Epithelial cell of proximal tubule (primary cell): ENCODE results near the gene INPP5K. TPM values are rescaled to one million over a fixed set of nuclear protein-coding genes. Genes with fewer than 3 reads are reported as not detected.

ENCODE experiments used
- DNase-seq: peaks from one replicate; pipeline ENCODE4 v3.0.0-alpha.2; 2011; ENCODE audit warnings: low read depth
- H3K4me3 ChIP-seq: 2 replicates; pipeline ENCODE4 v1.5.1; 2011; ENCODE audit warnings: low read depth, mild to moderate bottlenecking, low read length
- total RNA-seq: library from RNA; depleted of rRNA; stranded (reverse); fragments of >200 nt; gene quantifications from 2 replicates; pipeline ENCODE4 v1.2.3, GENCODE V29; 2015
- TF ChIP-seq, protein P1 (sequence below): conservative IDR thresholded peaks from 2 replicates; pipeline ENCODE4 v1.5.1; 2012; ENCODE audit warnings: low read depth, mild to moderate bottlenecking, low read length

Gene INPP5K
- total RNA-seq, 1 donor from 2014 or later: 10.7 TPM

DNA sequence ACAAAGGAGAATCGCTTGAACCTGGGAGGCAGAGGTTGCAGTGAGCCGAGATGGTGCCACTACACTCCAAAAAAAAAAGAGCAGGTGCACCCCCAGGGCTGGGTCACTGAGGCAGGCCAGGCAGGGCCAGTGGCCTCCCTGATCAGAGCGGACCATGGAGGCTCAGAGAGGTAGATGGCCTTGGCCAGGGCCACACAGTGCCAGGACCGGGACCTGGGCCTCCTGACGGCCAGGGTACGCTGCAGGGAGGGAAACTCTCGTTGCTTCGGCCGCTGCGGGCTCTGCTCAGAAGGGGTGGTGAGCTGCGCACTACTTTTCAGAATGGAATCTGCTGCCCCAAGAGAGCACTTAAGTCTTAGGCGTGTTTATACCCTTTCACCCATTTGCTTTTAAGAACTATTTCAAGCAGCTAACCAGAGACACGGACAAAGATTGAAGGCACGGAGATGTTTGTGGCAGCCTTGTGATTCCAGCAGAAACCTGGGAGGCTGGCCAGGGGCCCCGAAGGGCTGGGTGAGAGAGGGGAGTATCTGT lies 41.0 kb downstream of the INPP5K start:
- no peak overlapping the region for H3K4me3 ChIP-seq
- TF ChIP-seq, protein P1, sequence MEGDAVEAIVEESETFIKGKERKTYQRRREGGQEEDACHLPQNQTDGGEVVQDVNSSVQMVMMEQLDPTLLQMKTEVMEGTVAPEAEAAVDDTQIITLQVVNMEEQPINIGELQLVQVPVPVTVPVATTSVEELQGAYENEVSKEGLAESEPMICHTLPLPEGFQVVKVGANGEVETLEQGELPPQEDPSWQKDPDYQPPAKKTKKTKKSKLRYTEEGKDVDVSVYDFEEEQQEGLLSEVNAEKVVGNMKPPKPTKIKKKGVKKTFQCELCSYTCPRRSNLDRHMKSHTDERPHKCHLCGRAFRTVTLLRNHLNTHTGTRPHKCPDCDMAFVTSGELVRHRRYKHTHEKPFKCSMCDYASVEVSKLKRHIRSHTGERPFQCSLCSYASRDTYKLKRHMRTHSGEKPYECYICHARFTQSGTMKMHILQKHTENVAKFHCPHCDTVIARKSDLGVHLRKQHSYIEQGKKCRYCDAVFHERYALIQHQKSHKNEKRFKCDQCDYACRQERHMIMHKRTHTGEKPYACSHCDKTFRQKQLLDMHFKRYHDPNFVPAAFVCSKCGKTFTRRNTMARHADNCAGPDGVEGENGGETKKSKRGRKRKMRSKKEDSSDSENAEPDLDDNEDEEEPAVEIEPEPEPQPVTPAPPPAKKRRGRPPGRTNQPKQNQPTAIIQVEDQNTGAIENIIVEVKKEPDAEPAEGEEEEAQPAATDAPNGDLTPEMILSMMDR: no peak
- DNase-seq: no peak

DNA sequence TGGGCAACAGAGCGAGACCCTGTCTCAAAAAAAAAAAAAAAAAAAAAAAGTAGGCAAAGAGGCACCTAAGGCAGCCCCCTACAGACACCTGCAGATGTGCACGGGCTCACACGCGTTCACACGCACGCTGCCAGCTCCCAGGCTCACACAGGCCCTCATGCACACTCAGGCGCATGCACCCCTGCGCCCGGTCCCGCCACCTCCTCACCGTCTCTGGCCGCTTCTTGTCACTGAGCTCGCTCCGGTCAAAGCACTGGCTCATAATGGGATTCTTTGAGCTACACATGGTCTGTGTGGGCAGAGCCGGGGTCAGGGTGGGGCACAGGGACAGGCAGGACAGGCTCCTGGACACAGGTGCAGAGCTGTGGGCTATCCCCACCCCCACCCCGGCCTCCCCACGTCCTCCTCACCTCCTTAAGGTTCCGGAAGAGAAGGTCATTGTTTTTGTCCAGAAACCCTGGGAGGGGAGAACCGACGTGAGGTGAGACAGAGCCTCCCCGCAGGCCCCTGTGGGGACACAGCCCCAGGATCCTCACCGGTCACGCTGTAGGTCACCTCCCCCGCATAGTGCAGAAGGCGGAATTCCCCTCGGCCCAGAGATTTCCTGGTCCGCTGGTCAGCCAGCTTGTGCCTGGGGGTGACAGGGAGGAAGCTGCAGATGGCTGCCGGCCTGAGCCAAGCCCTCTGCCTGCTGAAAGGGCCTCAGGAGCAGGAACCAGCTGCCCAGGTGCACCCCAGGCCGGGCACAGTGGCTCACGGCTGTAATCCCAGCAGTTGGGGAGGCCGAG lies 41.8 kb downstream of the INPP5K start:
- TF ChIP-seq, protein P1: no peak
- no peak for DNase-seq
- no peak overlapping the region for H3K4me3 ChIP-seq

DNA sequence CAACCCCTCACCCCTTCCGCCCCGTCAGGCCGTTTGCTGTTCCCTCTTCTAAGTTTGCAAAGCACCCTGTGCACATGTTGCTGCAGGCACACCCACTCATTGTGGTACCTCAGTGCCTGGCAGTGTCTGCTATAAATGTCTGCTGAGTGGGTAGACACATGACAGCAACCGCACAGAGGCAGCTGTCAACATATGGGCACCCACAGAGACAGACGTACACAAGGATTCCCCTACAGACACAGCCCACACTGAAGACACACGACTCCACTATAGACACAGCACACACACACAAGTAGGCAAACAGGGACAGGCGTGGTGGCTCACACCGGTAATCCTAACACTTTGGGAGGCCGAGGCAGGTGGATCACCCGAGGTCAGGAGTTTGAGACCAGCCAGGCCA lies 42.6 kb downstream of the INPP5K start:
- TF ChIP-seq, protein P1: no peak
- no peak for DNase-seq
- H3K4me3 ChIP-seq: no peak overlapping the region

DNA sequence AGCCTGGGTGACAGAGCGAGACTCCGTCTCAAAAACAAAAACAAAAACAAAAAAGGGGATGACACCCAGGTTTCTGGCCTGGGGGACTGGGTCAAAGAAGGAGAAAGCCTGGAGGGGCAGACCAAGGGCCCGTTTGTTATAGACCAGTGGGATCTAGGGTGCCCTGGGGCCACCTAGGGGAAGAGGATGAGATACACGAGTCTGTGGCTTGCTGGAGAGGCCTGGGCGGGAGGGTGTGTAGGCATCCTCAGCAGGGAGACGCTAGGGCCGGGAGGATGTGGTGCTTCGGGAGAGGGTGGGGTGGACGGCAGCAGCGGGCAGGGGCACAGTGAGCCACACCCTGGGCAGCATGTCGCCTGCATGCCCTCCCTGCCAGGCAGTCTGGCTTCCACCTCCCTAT lies 43.2 kb downstream of the INPP5K start:
- no peak overlapping the region for H3K4me3 ChIP-seq
- TF ChIP-seq, protein P1: peak; percentile 6
- no peak for DNase-seq

DNA sequence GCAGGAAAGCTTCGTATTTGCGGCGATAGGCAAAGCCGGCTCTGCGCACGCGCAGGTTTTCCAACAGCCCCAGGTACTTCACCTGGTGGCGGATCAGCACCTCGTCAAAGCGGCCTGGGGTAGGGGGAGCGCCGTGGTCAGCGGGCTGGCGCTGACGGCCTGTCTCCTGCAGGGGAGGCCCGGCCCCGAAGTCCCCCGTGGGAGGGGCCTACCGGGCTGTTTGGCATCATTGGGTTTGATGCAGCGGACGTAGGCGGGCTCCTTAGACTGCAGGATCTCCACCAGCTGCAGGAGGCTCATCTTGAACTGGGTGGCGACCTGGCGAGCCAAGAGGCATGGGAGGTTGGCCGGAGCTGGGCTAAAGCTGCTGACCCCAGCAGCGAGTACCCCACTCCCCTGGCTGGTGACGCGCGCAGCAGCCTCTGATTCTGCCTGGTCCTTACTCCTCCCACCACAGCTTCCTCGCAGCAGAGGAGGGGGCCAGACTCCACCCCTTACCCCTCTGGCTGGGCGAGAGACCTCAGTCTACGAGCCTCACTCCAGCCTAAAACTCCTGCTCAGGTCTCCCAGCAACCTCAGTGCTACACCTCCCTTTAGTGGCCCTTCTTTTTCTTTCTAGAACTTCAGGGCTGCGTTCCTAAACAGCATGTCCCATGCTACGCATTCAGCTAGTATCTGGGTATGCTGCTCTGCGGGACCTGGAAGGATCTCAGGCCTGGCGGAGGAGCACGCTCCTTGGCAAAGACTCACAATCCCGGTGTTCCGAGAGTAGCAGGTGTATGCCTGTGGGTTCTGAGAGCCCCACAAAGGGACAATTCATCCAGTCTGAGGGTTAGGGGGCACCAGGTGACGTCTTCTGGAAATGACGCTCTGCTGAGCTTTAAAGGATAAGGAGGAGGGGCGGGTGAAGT lies 44.2 kb downstream of the INPP5K start:
- TF ChIP-seq, protein P1: no peak
- DNase-seq: no peak
- H3K4me3 ChIP-seq: no peak overlapping the region

DNA sequence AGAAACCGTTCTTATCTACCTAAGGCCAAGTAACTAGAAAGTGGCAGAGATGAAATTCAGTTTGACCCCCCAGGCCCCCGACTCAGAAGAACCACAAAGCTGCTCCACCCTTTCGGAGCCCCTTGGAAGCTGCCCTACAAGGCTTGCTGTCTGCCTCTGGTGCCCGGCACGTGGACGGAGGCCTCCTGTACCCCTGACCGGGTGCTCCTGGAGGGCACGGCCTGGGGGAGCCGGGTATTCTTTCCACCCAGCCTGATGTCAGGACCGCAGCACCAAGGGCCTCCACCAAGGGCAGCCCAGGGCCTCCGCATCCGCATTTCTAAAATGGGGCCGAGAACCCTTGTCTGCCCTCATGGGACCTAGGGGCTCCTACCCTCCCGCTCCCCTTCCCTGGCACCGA lies 44.9 kb downstream of the INPP5K start:
- H3K4me3 ChIP-seq: no peak overlapping the region
- DNase-seq: no peak
- TF ChIP-seq, protein P1: no peak
